Subcutaneous adipose tissue (tissue), 4 donors: ENCODE data around the gene SLC23A3. TPM values are rescaled to one million over a fixed set of nuclear protein-coding genes. Genes with fewer than 3 reads are reported as not detected.

Experiments
- CTCF ChIP-seq: fragments of 450-650 bp; IDR thresholded peaks from one replicate; pipeline ENCODE4 v1.5.1; 2016; ENCODE audit warnings: low read depth, mild to moderate bottlenecking, control low read depth, antibody characterized with exemption, moderate library complexity
- total RNA-seq, 4 donors: library from RNA; depleted of rRNA; stranded (reverse); fragments of >200 nt; gene quantifications; one replicate each; pipeline ENCODE4 v1.1.0, GENCODE V29; 2016

Gene SLC23A3
- total RNA-seq, 4 donors from 2014 or later, result 0.38 to 0.82 (median 0.67) TPM

- no peak for TF ChIP-seq CTCF
Measured at GRCh38 chr2:219168932-219169331, 897 bp downstream of the SLC23A3 start.

- no peak for TF ChIP-seq CTCF
Measured at GRCh38 chr2:219168526-219168925, 1.3 kb downstream of the SLC23A3 start.

GRCh38 chr2:219167997-219168396 lies 1.8 kb downstream of the SLC23A3 start:
- TF ChIP-seq CTCF, result no peak

DNA sequence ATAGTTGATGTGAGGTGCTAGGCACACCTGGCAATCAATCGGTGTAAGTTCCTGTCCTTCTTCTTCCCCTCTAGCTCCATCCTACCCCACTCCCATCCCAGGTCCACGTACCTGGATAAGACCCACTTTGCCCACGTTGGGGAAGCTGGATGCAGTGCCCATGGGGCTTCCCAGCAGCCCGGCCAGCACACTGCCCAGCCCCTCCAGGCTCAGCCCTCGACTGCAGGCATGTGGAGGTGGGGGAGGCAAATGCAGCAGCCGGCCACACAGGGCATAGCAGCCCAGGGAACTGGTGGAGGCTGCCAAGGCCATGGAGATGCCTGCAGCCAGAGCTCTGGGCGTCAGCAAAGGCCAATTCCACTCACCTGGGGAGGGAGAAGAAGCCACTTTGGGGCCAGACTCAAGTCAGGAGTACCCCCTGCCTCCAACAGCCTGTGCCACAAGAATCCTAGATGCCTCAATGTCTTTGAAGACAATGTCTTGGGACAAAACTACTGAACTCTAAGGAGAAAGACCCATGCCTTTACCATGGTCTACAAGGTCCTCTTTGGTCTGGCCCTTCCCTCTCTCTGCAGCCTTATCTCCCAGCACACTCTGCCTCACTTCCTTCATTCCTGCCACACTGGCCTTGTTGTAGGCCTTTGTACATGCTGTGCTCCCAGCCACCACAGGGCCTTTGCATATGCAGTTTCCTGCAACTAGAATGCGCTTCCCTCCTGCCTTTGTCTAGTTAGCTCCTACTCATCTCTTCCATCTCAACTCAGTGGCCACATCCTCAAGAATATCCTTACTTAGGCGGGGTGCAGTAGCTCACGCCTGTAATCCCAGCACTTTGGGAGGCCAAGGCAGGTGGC lies 4.5 kb downstream of the SLC23A3 start:
- no peak for TF ChIP-seq CTCF

GRCh38 chr2:219163156-219163555 lies 6.7 kb downstream of the SLC23A3 start:
- no peak for TF ChIP-seq CTCF

DNA sequence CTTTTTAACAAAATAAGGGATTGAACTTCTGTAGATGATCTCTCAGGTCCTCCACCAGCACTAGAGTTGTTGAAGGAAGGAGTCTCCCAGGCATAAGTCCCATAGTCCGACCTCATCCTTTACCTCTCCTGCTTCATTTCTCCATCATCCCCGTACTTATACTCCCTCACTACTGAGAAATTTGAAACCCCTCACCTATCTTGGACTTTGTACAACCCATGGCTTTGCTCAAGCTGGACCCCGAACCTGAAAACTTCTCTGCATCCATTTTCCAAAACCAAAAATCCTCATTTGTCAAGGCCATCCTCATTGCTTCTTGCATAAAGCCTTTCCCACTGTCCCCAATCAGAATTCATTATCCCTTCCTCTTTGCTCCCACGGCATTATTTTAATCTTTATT lies 8.7 kb downstream of the SLC23A3 start:
- no peak for TF ChIP-seq CTCF

GRCh38 chr2:219160186-219161017 lies 9.4 kb downstream of the SLC23A3 start, which contains the start of gene NHEJ1:
Gene NHEJ1 (minus strand): TSS chr2:219160815. CDS start chr2:219158362, 2,453 bp downstream.
- no peak for TF ChIP-seq CTCF
